Gastroesophageal sphincter (tissue), 4 donors: Measurements from ENCODE around the gene HNRNPA3. TPM values are rescaled to one million over a fixed set of nuclear protein-coding genes. Genes with fewer than 3 reads are reported as not detected.
A peak's percentile ranks its signal among the peaks of the same experiment; 100 is the strongest.
"Not testable (repeated sequence)": the region's sequence is repeated elsewhere in the genome, so short reads cannot be mapped to it uniquely, and the experiment has no call there.

Experiments used
- ATAC-seq: fragments of 150-250 bp; one replicate; pipeline ENCODE4 v1.9.1; 2016; ENCODE audit warnings: mild to moderate bottlenecking, moderate library complexity
- H3K27ac ChIP-seq, 4 donors: fragments of 200-600 bp; sonication (generic) in 3 of 4; 1 replicate in 3 of 4; 2 replicates in 1 of 4; pipeline ENCODE4 v1.5.1; 2016 to 2019
- H3K27me3 ChIP-seq: fragments of 200-600 bp; sonication (generic); one replicate; pipeline ENCODE4 v1.5.1; 2019
- H3K36me3 ChIP-seq, 2 donors: fragments of 200-600 bp; sonication (generic); one replicate each; pipeline ENCODE4 v1.5.1; 2019; ENCODE audit warnings: control low read depth in 1 of 2
- H3K4me1 ChIP-seq, 3 donors: fragments of 200-600 bp; sonication (generic); 1 replicate in 2 of 3; 2 replicates in 1 of 3; pipeline ENCODE4 v1.5.1; 2016 to 2019; ENCODE audit warnings: control low read depth in 2 of 3
- H3K4me3 ChIP-seq, 2 donors: fragments of 200-600 bp; sonication (generic); one replicate each; pipeline ENCODE4 v1.5.1; 2019; ENCODE audit warnings: mild to moderate bottlenecking in 1 of 2, moderate library complexity in 1 of 2
- H3K9me3 ChIP-seq, 3 donors: fragments of 200-600 bp; sonication (generic); one replicate each; pipeline ENCODE4 v1.5.1; 2017 to 2019; ENCODE audit warnings: control low read depth in 2 of 3
- CTCF ChIP-seq, 4 experiments: fragments of 200-600 bp in 2 of 4; fragments of 450-650 bp in 2 of 4; sonication (generic) in 1 of 4; IDR thresholded peaks; one replicate each; pipeline ENCODE4 v1.5.1; 2017 to 2019; ENCODE audit warnings: antibody characterized with exemption in 4 of 4, mild to moderate bottlenecking in 2 of 4, moderate library complexity in 2 of 4
- EP300 ChIP-seq: sonication (generic); formaldehyde crosslinking; IDR thresholded peaks from one replicate; pipeline ENCODE4 v1.6.1; 2017; ENCODE audit warnings: antibody characterized with exemption, mild to moderate bottlenecking
- POLR2A ChIP-seq, 2 donors: fragments of 450-650 bp; IDR thresholded peaks; one replicate each; pipeline ENCODE4 v1.6.1; 2017; ENCODE audit warnings: antibody characterized with exemption in 2 of 2, mild to moderate bottlenecking in 2 of 2, moderate library complexity in 1 of 2
- POLR2AphosphoS5 ChIP-seq: sonication (generic); formaldehyde crosslinking; IDR thresholded peaks from one replicate; pipeline ENCODE4 v1.6.1; 2017; ENCODE audit warnings: antibody characterized with exemption
- WGBS, 2 donors: methylation state at CpG; one replicate each; pipeline ENCODE4 v1.1.5; 2018; ENCODE audit warnings: low coverage in 1 of 2; 5-methylcytosine and 5-hydroxymethylcytosine counted together
- total RNA-seq, 4 donors: library from RNA; depleted of rRNA; stranded (reverse); fragments of >200 nt; gene quantifications; one replicate each; pipeline ENCODE4 v1.1.0, GENCODE V29; 2016

Gene HNRNPA3
- total RNA-seq, 4 donors from 2014 or later: 58.4 to 87.8 (median 73.1) TPM

- no peaks in the 10 kb centered on the region for H3K27me3 ChIP-seq
- no peaks in the 10 kb centered on the region for H3K9me3 ChIP-seq
- ATAC-seq: no peak
- TF ChIP-seq CTCF (IDR thresholded peaks at IDR 0.05): no peak
- TF ChIP-seq POLR2A (IDR thresholded peaks at IDR 0.05): no peak
- no peak for TF ChIP-seq POLR2AphosphoS5
- TF ChIP-seq EP300: no peak
- WGBS, 2 donors: 44 to 76% methylated on average over 5 of the region's 5 CpGs
- no peak overlapping the region for H3K27ac ChIP-seq
- H3K4me3 ChIP-seq: no peak overlapping the region
- H3K4me1 ChIP-seq: peaks cover 0 to 4% (median 0%) of the 10 kb centered on the region in 3 donors
- no peaks in the 10 kb centered on the region for H3K36me3 ChIP-seq
These were observed 32.2 kb upstream of the HNRNPA3 start for GRCh38 chr2:177180269-177181000.

- Histone ChIP-seq H3K27me3 (no peaks in the 10 kb centered on the region), H3K4me1 (peaks cover 0 to 4% (median 0%) of the 10 kb centered on the region in 3 donors), H3K9me3 (no peaks in the 10 kb centered on the region), H3K27ac (peak overlapping the region in 2 of 4 donors; percentile 20 to 53), H3K36me3 (no peaks in the 10 kb centered on the region), H3K4me3 (no peak overlapping the region)
- peak; percentile 87 for ATAC-seq
- TF ChIP-seq POLR2AphosphoS5 (peak; percentile 10), POLR2A (IDR thresholded peaks at IDR 0.05) (no peak)
These were observed 28.7 kb upstream of the HNRNPA3 start for GRCh38 chr2:177183860-177184259.

GRCh38 chr2:177184606-177185005, 28.0 kb upstream of the HNRNPA3 start:
- no peak for ATAC-seq
- Histone ChIP-seq H3K4me1 (peaks cover 0 to 4% (median 0%) of the 10 kb centered on the region in 3 donors), H3K27me3 (no peaks in the 10 kb centered on the region), H3K27ac (peak overlapping the region in 2 of 4 donors; percentile 20 to 53), H3K4me3 (no peak overlapping the region), H3K9me3 (no peaks in the 10 kb centered on the region), H3K36me3 (no peaks in the 10 kb centered on the region)
- TF ChIP-seq CTCF (IDR thresholded peaks at IDR 0.05) (no peak), POLR2A (IDR thresholded peaks at IDR 0.05) (no peak), EP300 (no peak), POLR2AphosphoS5 (no peak)
- no CpG with 5 or more reads among the region's 1 CpG for WGBS, 2 donors

GRCh38 chr2:177186038-177186437, 26.6 kb upstream of the HNRNPA3 start:
- WGBS, 2 donors: 60 to 71% methylated on average over 1 to 7 of the region's 7 CpGs
- H3K4me1 ChIP-seq, H3K4me3 ChIP-seq, H3K27me3 ChIP-seq, ATAC-seq, H3K27ac ChIP-seq, H3K36me3 ChIP-seq, H3K9me3 ChIP-seq: not testable (repeated sequence)

GRCh38 chr2:177187631-177188312, 24.8 kb upstream of the HNRNPA3 start:
- H3K9me3 ChIP-seq: no peaks in the 10 kb centered on the region
- H3K27me3 ChIP-seq: no peaks in the 10 kb centered on the region
- 20 to 65% methylated on average over 2 to 8 of the region's 8 CpGs for WGBS, 2 donors
- H3K4me3 ChIP-seq: no peak overlapping the region
- ATAC-seq: no peak
- TF ChIP-seq POLR2AphosphoS5: no peak
- no peak for TF ChIP-seq POLR2A (IDR thresholded peaks at IDR 0.05)
- no peak for TF ChIP-seq CTCF (IDR thresholded peaks at IDR 0.05)
- TF ChIP-seq EP300: no peak
- H3K27ac ChIP-seq: no peak overlapping the region
- H3K4me1 ChIP-seq: peaks cover 0 to 13% (median 0%) of the 10 kb centered on the region in 3 donors
- no peaks in the 10 kb centered on the region for H3K36me3 ChIP-seq
